Fibroblast of skin of right biceps (primary cell): ENCODE data around the gene DAB1.
A peak's percentile ranks its signal among the peaks of the same experiment; 100 is the strongest.
"Not testable (repeated sequence)": the region's sequence is repeated elsewhere in the genome, so short reads cannot be mapped to it uniquely, and the experiment has no call there.

Source experiments
- DNase-seq: peaks from one replicate; pipeline ENCODE4 v3.0.0-alpha.2; 2013

Gene DAB1

GRCh38 chr1:57270927-57271698 lies 152.7 kb downstream of the DAB1 start:
- DNase-seq: no peak

GRCh38 chr1:57269630-57270225 lies 154.1 kb downstream of the DAB1 start:
- no peak for DNase-seq

- DNase-seq: no peak
Measured at GRCh38 chr1:57265104-57265503, 158.8 kb downstream of the DAB1 start.

- DNase-seq: no peak
Measured at GRCh38 chr1:57262472-57262871, 161.4 kb downstream of the DAB1 start.

- peak; percentile 3 for DNase-seq
Measured at GRCh38 chr1:57258557-57259325, 165.1 kb downstream of the DAB1 start.

GRCh38 chr1:57255945-57256344 lies 167.9 kb downstream of the DAB1 start:
- DNase-seq: no peak

GRCh38 chr1:57254022-57254421 lies 169.8 kb downstream of the DAB1 start:
- peak; percentile 79 for DNase-seq

GRCh38 chr1:57252597-57253294 lies 171.1 kb downstream of the DAB1 start:
- DNase-seq: peak; percentile 8

- no peak for DNase-seq
Measured at GRCh38 chr1:57250021-57250420, 173.8 kb downstream of the DAB1 start.

GRCh38 chr1:57249511-57249910 lies 174.3 kb downstream of the DAB1 start:
- DNase-seq: no peak

- no peak for DNase-seq
Measured at GRCh38 chr1:57248830-57249229, 175.0 kb downstream of the DAB1 start.

- no peak for DNase-seq
Measured at GRCh38 chr1:57238233-57238781, 185.6 kb downstream of the DAB1 start.

- no peak for DNase-seq
Measured at GRCh38 chr1:57235730-57236510, 187.9 kb downstream of the DAB1 start.

- no peak for DNase-seq
Measured at GRCh38 chr1:57234459-57234858, 189.4 kb downstream of the DAB1 start.

- no peak for DNase-seq
Measured at GRCh38 chr1:57232500-57232899, 191.4 kb downstream of the DAB1 start.

GRCh38 chr1:57229998-57230397 lies 193.9 kb downstream of the DAB1 start:
- no peak for DNase-seq

GRCh38 chr1:57229076-57229475 lies 194.8 kb downstream of the DAB1 start:
- DNase-seq: no peak

- no peak for DNase-seq
Measured at GRCh38 chr1:57222801-57223200, 201.1 kb downstream of the DAB1 start.

- no peak for DNase-seq
Measured at GRCh38 chr1:57222307-57222706, 201.6 kb downstream of the DAB1 start.

- not testable (repeated sequence) for DNase-seq
Measured at GRCh38 chr1:57220905-57221304, 203.0 kb downstream of the DAB1 start.

- peak; percentile 17 for DNase-seq
Measured at GRCh38 chr1:57218487-57219079, 205.3 kb downstream of the DAB1 start.

- DNase-seq: no peak
Measured at GRCh38 chr1:57217905-57218304, 206.0 kb downstream of the DAB1 start.
